GM18909 (cell line): ENCODE measurements around the gene LPAR4.
"Not testable (repeated sequence)": the region's sequence is repeated elsewhere in the genome, so short reads cannot be mapped to it uniquely, and the experiment has no call there.

ENCODE experiments used
- ATAC-seq: cut with Tn5 transposase; IDR thresholded peaks from one replicate; pipeline ENCODE4 v1.9.1; 2021; ENCODE audit warnings: mild to moderate bottlenecking; ENCODE audit not compliant: unreplicated experiment, poor library complexity

LPAR4 gene, protein sequence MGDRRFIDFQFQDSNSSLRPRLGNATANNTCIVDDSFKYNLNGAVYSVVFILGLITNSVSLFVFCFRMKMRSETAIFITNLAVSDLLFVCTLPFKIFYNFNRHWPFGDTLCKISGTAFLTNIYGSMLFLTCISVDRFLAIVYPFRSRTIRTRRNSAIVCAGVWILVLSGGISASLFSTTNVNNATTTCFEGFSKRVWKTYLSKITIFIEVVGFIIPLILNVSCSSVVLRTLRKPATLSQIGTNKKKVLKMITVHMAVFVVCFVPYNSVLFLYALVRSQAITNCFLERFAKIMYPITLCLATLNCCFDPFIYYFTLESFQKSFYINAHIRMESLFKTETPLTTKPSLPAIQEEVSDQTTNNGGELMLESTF

DNA sequence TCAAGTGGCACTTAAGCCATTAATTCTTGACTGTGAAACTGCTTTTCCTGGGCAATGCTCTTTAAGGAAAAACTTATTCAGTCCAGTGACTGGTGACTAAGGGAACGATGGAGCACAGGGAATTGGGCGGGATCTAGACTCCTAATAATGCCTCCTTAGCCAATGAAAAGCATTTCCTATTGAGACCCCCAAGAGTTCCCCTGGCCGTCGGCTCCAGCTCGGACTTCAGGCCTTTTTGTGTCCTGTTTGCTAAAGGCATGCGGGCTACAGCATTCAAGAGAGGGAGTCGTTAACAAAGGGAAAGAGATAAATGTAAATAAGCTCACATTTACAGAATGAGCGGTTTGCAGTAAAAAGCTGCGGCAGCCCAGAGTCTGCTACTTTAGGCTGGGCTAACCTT, at the start of gene LPAR4:
Gene LPAR4, plus strand, starts transcription at position 232 of the 400 bp plus-strand sequence. CDS start 7,150 bp downstream, outside the sequence.
- ATAC-seq: no peak

DNA sequence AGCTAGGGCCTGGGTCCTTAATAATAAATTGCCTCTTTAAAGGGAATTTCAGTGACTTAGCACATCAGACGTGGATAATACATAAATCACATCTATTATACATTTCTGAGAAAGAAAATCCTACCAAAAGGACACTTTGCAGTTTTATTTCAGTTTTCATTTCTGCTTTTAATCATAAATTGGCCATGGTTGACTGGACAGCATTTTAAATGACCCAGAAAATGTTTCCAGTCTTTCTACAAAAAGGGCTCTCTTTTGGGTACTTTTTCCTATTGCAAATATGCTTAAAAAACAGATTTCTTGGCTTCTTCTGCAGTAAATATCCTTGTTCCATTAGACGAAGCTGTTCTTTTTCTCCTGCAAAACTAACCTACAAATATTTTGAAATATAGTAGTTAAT, 41.4 kb upstream of the LPAR4 start:
- no peak for ATAC-seq

DNA sequence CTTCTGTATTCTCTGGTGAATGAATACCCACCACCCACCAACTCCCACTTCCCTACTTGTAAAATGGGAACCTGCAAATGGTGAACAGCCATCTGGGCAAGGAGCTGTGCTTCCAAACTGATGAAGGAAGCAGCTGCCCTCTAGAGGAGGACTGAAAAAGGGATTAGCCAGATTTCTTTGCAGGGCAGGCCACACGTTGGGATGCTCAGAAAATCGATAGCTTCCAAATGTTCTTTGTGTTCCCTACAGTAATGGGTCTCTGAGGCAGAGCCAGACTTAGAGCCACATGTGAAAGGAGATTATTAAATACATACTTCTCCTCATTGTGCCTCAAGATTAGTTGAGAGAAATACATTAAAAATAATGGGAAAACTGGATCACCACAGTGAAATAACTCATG, 39.3 kb upstream of the LPAR4 start:
- no peak for ATAC-seq

DNA sequence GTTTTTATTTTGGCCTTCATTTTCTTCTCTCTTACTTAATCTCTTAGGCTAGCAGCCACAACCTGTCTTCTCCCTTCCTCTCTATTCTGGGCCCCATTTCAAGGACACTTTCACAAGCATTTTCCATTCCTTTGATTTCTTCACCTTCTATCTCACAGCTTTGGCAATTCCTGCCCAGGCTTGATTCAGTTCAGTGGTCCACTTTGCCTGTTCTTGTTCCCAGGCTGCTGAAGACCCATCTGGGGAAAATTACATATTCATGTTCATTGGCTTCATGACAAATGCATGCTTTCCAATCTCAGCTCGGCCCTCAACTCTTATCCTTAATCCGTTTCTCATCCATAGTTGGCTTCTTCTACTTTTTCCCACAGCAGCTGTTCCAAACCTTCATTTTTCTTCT, 38.7 kb upstream of the LPAR4 start:
- ATAC-seq: no peak

DNA sequence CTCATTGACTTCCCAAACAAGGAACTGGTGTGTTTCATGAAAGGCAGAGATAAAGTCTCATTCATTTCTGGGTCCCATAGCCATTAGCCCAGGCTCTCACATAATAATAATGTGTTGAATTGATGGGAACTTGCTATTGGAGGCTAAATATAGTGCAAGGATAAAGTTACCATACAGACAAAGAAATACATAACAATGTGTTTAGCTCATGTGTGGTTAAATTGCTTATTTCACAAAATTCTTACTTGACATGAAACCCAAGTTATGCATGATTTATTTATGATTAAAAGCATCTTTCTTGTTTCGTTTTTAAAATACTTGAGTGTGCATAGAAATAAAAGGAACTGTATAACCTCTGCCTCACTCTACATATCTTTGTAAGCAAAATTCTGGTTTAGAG, 37.3 kb upstream of the LPAR4 start:
- ATAC-seq: no peak

DNA sequence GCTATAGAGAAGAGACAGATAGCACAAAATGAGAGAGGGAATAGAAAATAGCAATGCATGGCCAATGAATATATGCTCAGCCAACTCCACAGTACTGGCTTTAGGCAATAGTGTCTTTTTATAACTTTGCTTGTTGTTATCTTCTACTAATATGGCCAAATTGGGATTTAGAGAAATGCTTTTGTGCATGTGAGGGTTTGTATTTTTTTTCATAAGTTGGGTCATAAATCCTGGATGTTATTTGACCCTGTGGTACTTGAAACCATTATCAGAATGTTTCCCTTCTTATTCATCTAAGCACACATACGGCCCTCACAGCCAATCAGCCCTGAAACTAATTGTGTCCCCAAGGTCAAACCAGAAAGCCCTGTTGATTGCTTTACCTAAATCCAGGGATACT, 35.2 kb upstream of the LPAR4 start:
- no peak for ATAC-seq

DNA sequence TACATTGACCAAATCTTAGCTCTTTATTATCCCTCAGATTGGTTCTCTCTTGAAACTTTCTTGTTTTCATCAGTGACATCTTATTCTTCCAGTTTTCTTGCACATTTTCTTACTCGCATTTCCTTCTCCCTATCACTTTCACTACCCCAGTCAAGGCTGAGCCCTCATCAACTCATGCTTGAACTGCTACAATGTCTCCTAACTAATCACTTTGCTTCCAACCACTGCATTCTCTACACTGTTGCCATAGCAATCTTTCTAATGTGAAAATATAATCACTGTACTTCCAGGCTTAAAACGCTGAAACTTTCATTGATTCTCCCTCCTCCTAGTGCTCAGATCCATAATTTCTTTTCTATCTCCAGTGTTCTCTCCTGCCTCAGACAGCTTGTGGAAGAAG, 22.2 kb upstream of the LPAR4 start:
- no peak for ATAC-seq

DNA sequence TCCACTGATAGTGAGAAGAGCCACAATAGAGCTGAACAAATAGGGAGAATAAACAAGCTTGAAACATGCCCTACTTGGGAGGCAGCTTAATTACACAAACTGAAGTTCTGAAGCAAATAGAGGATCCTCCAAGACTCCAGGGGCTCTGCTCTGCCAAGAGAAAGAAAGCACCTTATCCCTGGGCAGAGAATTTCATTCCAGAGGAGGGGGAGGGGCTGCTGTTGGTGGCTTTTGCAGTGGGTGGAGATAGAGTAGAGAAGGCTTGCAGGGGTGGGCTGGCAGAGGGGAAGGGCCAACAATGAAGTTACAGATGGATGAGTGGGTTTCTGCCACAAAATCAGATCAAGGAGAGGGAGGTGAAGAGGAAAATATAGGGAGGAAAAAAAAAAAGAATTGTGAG, 1.0 kb upstream of the LPAR4 start:
- no peak for ATAC-seq

DNA sequence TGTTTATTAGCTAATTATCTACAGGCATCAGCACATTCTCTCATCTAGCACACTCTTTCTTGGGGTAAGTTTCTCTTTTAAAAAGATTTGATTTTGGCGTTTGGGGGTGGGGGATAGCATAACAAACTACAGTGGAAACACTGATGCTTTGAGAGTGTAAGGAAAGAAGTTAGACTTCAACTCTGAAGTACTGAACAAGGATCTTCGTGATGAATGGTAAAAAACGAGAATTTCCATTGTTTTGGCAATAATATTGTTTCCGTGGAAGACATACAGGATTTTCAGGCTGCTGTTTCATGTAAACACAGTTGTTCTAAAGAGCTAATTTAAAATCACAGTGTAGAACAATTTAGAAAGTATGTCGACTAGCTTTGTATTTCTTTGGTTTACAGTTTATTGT, 451 bp downstream of the LPAR4 start:
- ATAC-seq: no peak

DNA sequence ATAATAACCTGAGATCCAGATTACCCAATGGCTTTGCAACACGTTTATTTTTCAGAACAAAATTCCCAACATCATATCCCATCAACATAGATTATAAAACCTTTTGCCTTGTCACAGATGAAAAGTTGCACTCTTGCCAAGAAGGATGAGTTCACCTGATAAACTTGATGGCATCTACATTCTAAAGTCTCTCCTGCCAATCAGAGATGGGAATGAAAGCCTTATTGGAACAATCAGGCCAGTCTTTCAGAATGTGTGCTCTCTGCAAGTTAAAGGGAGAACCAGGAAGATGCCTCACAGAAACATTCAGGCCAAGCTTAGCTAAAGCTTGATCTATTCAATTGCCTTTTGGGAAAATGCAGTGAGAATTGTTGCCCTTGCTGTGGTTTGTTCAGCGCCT, 1.3 kb downstream of the LPAR4 start:
- ATAC-seq: no peak

DNA sequence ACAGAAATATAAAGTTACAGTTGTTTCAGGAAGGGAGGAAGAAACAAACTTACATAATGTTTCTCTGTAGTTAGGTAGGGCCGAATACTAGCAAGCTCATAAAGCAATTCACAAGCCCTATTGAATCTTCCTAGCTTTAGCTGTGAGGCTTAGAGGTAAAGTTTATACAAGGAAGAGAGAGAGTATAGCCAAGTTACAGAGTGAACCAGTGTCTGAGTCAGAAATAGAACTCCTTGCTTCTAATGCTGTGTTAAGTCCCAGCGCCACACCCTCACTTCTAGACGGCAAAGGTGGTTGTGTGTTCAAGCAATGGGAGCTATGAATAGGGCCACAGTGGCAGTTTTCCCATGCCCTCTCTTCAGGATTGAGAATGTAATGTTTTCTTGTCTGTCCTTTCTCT, 6.1 kb downstream of the LPAR4 start:
- ATAC-seq: no peak

DNA sequence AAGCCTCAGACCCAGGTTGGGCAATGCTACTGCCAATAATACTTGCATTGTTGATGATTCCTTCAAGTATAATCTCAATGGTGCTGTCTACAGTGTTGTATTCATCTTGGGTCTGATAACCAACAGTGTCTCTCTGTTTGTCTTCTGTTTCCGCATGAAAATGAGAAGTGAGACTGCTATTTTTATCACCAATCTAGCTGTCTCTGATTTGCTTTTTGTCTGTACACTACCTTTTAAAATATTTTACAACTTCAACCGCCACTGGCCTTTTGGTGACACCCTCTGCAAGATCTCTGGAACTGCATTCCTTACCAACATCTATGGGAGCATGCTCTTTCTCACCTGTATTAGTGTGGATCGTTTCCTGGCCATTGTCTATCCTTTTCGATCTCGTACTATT, 7.4 kb downstream of the LPAR4 start:
- peak; percentile 95 for ATAC-seq

DNA sequence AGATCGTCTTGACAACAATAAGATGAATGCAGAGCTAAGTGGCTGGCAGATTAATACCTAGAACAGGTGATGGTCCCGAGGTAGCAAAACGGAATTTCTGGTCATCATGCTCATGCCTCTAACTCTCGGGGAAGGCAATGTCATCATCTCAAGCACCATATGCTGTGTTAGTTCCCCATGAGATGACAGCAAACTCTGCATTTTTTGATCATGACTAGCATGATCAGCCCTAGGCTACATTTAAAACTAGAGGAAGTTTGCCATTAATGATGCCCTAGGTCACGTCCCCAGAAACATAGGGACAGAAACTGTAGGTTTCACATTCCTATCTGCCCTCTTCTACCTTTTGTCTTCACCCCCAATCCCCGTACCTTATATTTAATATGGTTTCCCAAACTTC, 11.6 kb downstream of the LPAR4 start:
- ATAC-seq: no peak

DNA sequence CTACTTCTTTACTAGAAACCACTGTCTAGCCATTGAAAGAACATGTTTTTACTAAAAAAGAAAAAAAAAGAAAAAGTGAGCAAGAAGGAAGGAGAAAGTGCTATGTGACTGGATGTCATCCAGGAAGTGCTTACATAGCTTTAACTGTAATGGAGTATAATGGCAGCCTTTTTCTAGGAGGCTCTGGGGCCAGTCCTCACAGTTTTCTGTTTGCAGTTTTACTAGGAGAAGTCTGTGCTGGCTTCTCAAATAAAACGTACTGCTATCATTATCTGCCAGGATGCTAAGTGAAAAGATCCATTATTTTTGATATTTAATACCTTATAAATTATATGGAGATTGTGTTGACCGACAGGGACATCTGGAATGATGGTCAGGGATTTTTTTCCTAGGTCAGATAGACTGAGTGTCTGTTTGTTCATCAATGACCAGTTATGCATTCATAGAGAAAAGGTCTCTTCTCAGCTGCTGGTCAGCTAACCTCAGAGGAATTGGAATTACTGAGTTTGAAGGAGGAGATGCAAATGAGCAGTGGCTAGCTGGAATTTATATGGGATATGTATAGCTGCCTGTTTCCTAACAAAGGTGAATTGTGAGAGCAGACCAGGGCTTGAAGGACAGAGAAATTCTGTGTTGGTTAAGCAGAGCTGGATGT, 21.7 kb downstream of the LPAR4 start:
- no peak for ATAC-seq

DNA sequence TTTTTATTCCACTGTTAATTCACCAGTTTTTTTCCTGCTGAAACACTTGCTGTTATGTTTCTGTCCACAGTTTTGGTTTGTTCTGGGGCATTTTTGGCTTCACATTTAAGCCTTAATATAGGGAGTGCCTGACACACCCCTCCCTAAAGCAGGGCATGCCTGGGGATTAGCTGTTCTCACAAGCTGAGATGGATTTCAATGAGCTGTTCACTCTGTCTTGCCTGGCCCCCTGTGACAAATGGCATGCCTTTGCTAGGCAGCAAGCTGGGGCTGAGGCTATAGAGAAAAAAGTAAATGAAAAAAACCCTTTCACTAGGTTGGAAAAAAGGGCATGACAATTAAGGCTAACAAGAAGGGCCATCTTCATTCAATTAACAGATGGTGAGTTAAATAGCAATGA, 22.4 kb downstream of the LPAR4 start:
- ATAC-seq: no peak

DNA sequence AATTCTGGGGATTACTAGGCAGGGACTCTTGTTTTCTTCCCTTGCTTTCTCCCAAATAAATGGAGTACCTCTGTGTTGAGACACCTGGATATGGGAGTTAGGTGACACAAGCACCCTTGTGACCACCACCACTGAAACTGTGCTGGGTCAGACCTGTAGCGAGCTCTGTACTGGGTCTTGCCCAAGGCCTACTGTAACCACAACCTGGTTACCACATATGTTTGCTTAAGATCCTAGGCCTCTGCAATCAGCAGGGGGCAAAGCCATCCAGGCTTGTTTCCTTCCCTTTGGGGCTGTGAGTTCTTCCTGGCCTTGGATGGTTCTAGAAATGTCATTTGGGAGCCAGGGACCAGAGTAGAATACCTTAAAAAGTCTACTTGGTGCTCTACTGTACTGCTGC, 49.4 kb downstream of the LPAR4 start:
- ATAC-seq: no peak

DNA sequence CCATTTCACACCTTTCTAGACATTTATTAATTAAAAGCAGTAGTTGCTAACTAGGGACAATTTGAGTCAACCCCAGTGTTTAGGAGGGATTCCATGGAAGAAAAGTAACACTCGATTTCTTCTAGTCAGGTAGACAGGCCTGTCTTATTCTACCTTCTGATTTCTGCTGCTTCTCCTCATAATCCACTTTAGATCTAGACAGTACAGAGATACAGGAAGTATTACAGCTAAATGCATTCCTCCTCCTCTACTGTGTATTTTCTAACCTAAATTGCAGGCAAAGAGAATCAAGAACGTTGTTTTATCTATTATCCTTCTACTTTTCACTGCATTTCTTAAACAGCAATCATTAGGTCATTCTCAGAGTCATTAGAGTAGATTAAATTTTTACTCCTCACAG, 52.6 kb downstream of the LPAR4 start:
- no peak for ATAC-seq

DNA sequence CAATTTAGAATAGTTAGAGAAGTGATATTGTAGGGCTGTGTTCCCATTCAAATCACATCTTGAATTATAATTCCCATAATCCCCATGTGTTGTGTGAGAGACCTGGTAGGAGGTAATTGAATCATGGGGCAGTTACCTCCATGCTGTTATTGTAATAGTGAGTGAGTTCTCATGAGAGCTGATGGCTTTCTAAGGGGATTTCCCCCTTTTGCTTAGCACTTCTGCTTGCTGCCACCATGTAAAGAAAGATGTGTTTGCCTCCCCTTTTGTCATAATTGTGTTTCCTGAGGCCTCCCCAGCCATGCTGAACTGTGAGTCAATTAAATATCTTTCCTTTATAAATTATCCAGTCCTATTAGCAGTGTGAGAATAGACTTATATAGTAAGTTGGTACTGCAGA, 53.2 kb downstream of the LPAR4 start:
- ATAC-seq: no peak

DNA sequence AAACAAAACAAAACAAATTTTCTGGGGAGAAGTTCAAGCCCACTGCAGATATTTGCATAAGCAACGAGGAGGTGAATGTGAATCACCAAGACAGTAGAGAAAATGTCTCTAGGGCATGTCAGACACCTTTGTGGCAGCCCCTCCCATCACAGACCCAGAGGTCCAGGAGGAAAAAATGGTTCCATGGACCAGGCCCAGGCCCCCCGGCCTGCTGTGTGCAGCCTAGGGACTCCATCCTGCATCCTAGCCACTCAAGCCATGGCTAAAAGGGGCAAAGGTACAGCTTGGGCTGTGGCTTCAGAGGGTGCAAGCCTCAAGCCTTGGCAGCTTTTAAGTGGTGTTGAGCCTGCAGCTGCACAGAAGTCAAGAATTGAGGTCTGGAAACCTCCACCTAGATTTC, 54.0 kb downstream of the LPAR4 start:
- ATAC-seq: no peak

DNA sequence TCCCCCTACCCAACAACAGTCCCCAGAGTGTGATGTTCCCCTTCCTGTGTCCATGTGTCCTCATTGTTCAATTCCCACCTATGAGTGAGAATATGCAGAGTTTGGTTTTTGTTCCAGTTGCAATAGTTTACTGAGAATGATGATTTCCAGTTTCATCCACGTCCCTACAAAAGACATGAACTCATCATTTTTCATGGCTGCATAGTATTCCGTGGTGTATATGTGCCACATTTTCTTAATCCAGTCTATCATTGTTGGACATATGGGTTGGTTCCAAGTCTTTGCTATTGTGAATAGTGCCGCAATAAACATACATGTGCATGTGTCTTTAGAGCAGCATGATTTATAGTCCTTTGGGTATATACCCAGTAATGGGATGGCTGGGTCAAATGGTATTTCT, 55.0 kb downstream of the LPAR4 start:
- ATAC-seq: not testable (repeated sequence)
